ENCODE results near the gene GTPBP6.

GTPBP6 gene

GRCh38 chrX:318739-319578, at the start of gene GTPBP6:
Gene GTPBP6, minus strand, starts transcription at chrX:318796. Its CDS starts 9 bp downstream, at chrX:318787.
- DNase-seq (ENCODE audit: low read depth) = peak; percentile 97

GRCh38 chrX:367866-368265, 49.3 kb upstream of the GTPBP6 start:
- DNase-seq (ENCODE audit: low read depth) = no peak

GRCh38 chrX:367349-367748, 48.8 kb upstream of the GTPBP6 start:
- no peak for DNase-seq (ENCODE audit: low read depth)

- no peak for DNase-seq (ENCODE audit: low read depth)
These were observed 45.2 kb upstream of the GTPBP6 start for GRCh38 chrX:363621-364375.

GRCh38 chrX:362937-363620, 44.5 kb upstream of the GTPBP6 start:
- no peak for DNase-seq (ENCODE audit: low read depth)

GRCh38 chrX:362351-362750, 43.8 kb upstream of the GTPBP6 start:
- no peak for DNase-seq (ENCODE audit: low read depth)

- DNase-seq (ENCODE audit: low read depth) = no peak
These were observed 42.9 kb upstream of the GTPBP6 start for GRCh38 chrX:361231-362145.

GRCh38 chrX:360496-361150, 42.0 kb upstream of the GTPBP6 start:
- DNase-seq (ENCODE audit: low read depth) = no peak

GRCh38 chrX:358651-359143, 40.1 kb upstream of the GTPBP6 start:
- no peak for DNase-seq (ENCODE audit: low read depth)

GRCh38 chrX:357693-358471, 39.3 kb upstream of the GTPBP6 start:
- peak; percentile 12 for DNase-seq (ENCODE audit: low read depth)

GRCh38 chrX:357035-357692, 38.6 kb upstream of the GTPBP6 start:
- DNase-seq (ENCODE audit: low read depth) = no peak

- DNase-seq (ENCODE audit: low read depth) = no peak
These were observed 37.9 kb upstream of the GTPBP6 start for GRCh38 chrX:356385-357034.

- no peak for DNase-seq (ENCODE audit: low read depth)
These were observed 36.9 kb upstream of the GTPBP6 start for GRCh38 chrX:355329-356050.

- DNase-seq (ENCODE audit: low read depth) = no peak
These were observed 35.3 kb upstream of the GTPBP6 start for GRCh38 chrX:353566-354535.

- no peak for DNase-seq (ENCODE audit: low read depth)
These were observed 34.2 kb upstream of the GTPBP6 start for GRCh38 chrX:352582-353314.

- DNase-seq (ENCODE audit: low read depth) = no peak
These were observed 33.6 kb upstream of the GTPBP6 start for GRCh38 chrX:352181-352580.
